OCI-LY1 (cell line): ENCODE measurements around the gene SIVA1.

Experiments
- H2AFZ ChIP-seq: fragments of 200-600 bp; sonication (generic), shearing (Covaris generic); 2 replicates; pipeline ENCODE4 v1.6.0; 2014; ENCODE audit warnings: antibody characterized with exemption, mild to moderate bottlenecking, low read length
- H3F3A ChIP-seq: fragments of 200-600 bp; sonication (generic), shearing (Covaris generic); 2 replicates; pipeline ENCODE4 v1.6.0; 2014; ENCODE audit warnings: mild to moderate bottlenecking, antibody characterized with exemption, low read length, moderate library complexity; ENCODE audit not compliant: insufficient read depth
- H3K27ac ChIP-seq: fragments of 200-600 bp; sonication (generic); 2 replicates; pipeline ENCODE4 v1.5.1; 2014; ENCODE audit warnings: low read length, mixed run types, mild to moderate bottlenecking, low read depth; ENCODE audit not compliant: poor library complexity, severe bottlenecking
- H3K27me3 ChIP-seq: fragments of 200-600 bp; sonication (generic); 2 replicates; pipeline ENCODE4 v1.6.0; 2014; ENCODE audit warnings: antibody characterized with exemption, mild to moderate bottlenecking, low read length, moderate library complexity; ENCODE audit not compliant: insufficient read depth
- H3K36me3 ChIP-seq: fragments of 200-600 bp; sonication (generic); 2 replicates; pipeline ENCODE4 v1.6.1; 2014; ENCODE audit warnings: mild to moderate bottlenecking, antibody characterized with exemption, low read length, moderate library complexity, mixed read lengths; ENCODE audit not compliant: insufficient read depth
- H3K4me1 ChIP-seq: fragments of 200-600 bp; sonication (generic); 2 replicates; pipeline ENCODE4 v1.5.1; 2014; ENCODE audit warnings: mild to moderate bottlenecking, low read length, moderate library complexity; ENCODE audit not compliant: insufficient read depth, severe bottlenecking
- H3K4me2 ChIP-seq: fragments of 200-600 bp; sonication (generic), shearing (Covaris generic); 2 replicates; pipeline ENCODE4 v1.6.1; 2014; ENCODE audit warnings: low read length
- H3K4me3 ChIP-seq: fragments of 200-600 bp; sonication (generic); 2 replicates; pipeline ENCODE4 v1.5.1; 2014; ENCODE audit warnings: low read length, low read depth, mild to moderate bottlenecking, mixed read lengths; ENCODE audit not compliant: poor library complexity, severe bottlenecking
- H3K79me2 ChIP-seq: fragments of 200-600 bp; shearing (Covaris generic); 2 replicates; pipeline ENCODE4 v1.6.1; 2016; ENCODE audit warnings: mixed run types, low read length, mixed read lengths; ENCODE audit not compliant: insufficient read depth
- H3K9ac ChIP-seq: fragments of 200-600 bp; sonication (generic), shearing (Covaris generic); 2 replicates; pipeline ENCODE4 v1.6.1; 2014; ENCODE audit warnings: mild to moderate bottlenecking, low read length, mixed read lengths
- H3K9me2 ChIP-seq: fragments of 200-600 bp; sonication (generic), shearing (Covaris generic); 2 replicates; pipeline ENCODE4 v1.6.1; 2014; ENCODE audit warnings: low read depth, mild to moderate bottlenecking, low read length, mixed read lengths
- H3K9me3 ChIP-seq: fragments of 200-600 bp; shearing (Covaris generic); 2 replicates; pipeline ENCODE4 v1.6.1; 2014; ENCODE audit warnings: low read length, mixed read lengths
- H4K20me1 ChIP-seq: fragments of 200-600 bp; sonication (generic), shearing (Covaris generic); 2 replicates; pipeline ENCODE4 v1.6.0; 2016; ENCODE audit warnings: mild to moderate bottlenecking, low read length; ENCODE audit not compliant: insufficient read depth
- CTCF ChIP-seq: fragments of 200-600 bp; sonication (generic), shearing (Covaris generic); IDR thresholded peaks from 2 replicates; pipeline ENCODE4 v1.5.1; 2017; ENCODE audit warnings: mild to moderate bottlenecking, antibody characterized with exemption, low read length, moderate library complexity, mixed read lengths
- EZH2 ChIP-seq: fragments of 200-600 bp; sonication (generic), shearing (Covaris generic); IDR thresholded peaks from 2 replicates; pipeline ENCODE4 v1.8.0; 2017; ENCODE audit warnings: borderline replicate concordance, mixed run types, mild to moderate bottlenecking, antibody characterized with exemption, low read length, moderate library complexity, mixed read lengths

Gene SIVA1

DNA sequence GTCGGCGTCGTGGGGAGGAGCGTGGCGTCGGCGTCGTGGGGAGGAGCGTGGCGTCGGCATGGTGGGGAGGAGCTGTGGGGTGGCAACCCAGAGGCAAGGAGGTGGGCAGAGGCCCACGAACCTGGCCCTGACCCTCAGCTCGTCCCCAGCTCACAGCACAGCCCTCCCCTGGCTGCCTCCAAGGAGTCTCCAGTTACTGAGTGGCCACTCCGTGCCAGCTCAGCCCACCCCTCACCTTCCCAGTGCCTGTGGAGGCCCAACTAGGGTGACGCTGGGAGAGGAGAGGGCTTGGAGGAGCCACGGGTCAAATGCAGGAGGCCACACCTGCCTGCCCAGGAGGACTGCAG, 23.1 kb upstream of the SIVA1 start:
- Histone ChIP-seq H3K79me2 (no peaks in the 10 kb centered on the region), H3K9ac (no peak overlapping the region), H3K9me3 (no peaks in the 10 kb centered on the region), H3K9me2 (no peaks in the 10 kb centered on the region), H3K27me3 (peaks cover 5% of the 10 kb centered on the region; the same call in 1 of the 2 replicates), H3K4me1 (peaks cover under 1% of the 10 kb centered on the region), H3K4me3 (no peak overlapping the region), H3F3A (no peaks in the 10 kb centered on the region), H3K27ac (no peak overlapping the region), H2AFZ (no peak overlapping the region), H3K4me2 (no peak overlapping the region), H3K36me3 (no peaks in the 10 kb centered on the region), H4K20me1 (no peaks in the 10 kb centered on the region)
- TF ChIP-seq EZH2 (no peak), CTCF (no peak)

DNA sequence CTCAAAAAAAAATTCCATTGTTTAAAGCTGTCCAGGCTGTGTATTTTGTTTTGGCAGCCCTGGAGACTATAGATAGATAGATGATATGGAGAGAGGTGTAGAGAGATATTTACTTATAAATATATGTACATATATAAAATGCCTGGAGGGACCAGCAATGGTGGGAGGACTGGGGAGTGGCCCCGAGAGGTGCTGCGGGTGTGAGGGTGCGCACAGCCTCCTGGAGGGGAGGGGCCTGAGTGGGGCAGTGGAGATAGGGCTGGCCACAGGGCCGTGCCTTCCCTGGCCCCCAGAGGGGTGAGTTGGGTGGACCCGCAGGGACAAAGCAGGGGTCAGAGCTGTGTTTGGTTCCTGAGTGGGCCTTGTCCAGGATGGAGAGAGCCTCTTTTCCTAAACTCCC, 22.5 kb upstream of the SIVA1 start:
- Histone ChIP-seq H3K4me1 (no peaks in the 10 kb centered on the region), H4K20me1 (no peaks in the 10 kb centered on the region)

GRCh38 chr14:104731320-104732294, 21.3 kb upstream of the SIVA1 start:
- Histone ChIP-seq H3K4me2 (no peak overlapping the region), H3K27ac (no peak overlapping the region), H3K9me3 (no peaks in the 10 kb centered on the region), H3K4me3 (no peak overlapping the region), H4K20me1 (no peaks in the 10 kb centered on the region), H2AFZ (no peak overlapping the region), H3K9me2 (no peaks in the 10 kb centered on the region), H3K36me3 (no peaks in the 10 kb centered on the region), H3K27me3 (peaks cover 9% of the 10 kb centered on the region; the same call in 1 of the 2 replicates), H3K4me1 (no peaks in the 10 kb centered on the region), H3K79me2 (no peaks in the 10 kb centered on the region), H3F3A (no peaks in the 10 kb centered on the region), H3K9ac (no peak overlapping the region)
- no peak for TF ChIP-seq EZH2
- peak; percentile 40; the same call in 1 of the 2 replicates for TF ChIP-seq CTCF

More for the DNA sequence above, 22.5 kb upstream of the SIVA1 start:
- no peak for TF ChIP-seq CTCF
- no peak for TF ChIP-seq EZH2
- Histone ChIP-seq H3K4me2 (no peak overlapping the region), H3K4me3 (no peak overlapping the region), H2AFZ (no peak overlapping the region), H3K9ac (no peak overlapping the region), H3K27ac (no peak overlapping the region), H3K79me2 (no peaks in the 10 kb centered on the region), H3K9me2 (no peaks in the 10 kb centered on the region), H3K36me3 (no peaks in the 10 kb centered on the region), H3F3A (no peaks in the 10 kb centered on the region), H3K9me3 (no peaks in the 10 kb centered on the region), H3K27me3 (peaks cover 4% of the 10 kb centered on the region; the same call in 1 of the 2 replicates)
